RWPE1 (cell line): ENCODE measurements around the gene PAFAH2.

Experiments used
- CTCF ChIA-PET: fragments of 350-600 bp; sonication (Branson Sonifier 250); formaldehyde crosslinking; extraction: SDS; loops from one replicate; lab custom pipeline; 2021; lab: Yijun Ruan, JAX
- POLR2A ChIA-PET: fragments of 400-600 bp; formaldehyde crosslinking; extraction: SDS; loops from one replicate; lab custom pipeline; 2020; ENCODE audit warnings: antibody characterized with exemption; ENCODE audit not compliant: low non-redundant PET; lab: Yijun Ruan, JAX
- DNase-seq: peaks from one replicate; pipeline ENCODE4 v3.0.0; 2012; ENCODE audit warnings: low spot score
- H3K27ac ChIP-seq: fragments of 450-650 bp; 2 replicates; pipeline ENCODE4 v1.5.1; 2017
- TF ChIP-seq, protein P1 (sequence below): fragments of 450-650 bp; conservative IDR thresholded peaks from 2 replicates; pipeline ENCODE4 v1.5.1; 2017; ENCODE audit warnings: low read depth, mild to moderate bottlenecking

The PAFAH2 gene

DNA sequence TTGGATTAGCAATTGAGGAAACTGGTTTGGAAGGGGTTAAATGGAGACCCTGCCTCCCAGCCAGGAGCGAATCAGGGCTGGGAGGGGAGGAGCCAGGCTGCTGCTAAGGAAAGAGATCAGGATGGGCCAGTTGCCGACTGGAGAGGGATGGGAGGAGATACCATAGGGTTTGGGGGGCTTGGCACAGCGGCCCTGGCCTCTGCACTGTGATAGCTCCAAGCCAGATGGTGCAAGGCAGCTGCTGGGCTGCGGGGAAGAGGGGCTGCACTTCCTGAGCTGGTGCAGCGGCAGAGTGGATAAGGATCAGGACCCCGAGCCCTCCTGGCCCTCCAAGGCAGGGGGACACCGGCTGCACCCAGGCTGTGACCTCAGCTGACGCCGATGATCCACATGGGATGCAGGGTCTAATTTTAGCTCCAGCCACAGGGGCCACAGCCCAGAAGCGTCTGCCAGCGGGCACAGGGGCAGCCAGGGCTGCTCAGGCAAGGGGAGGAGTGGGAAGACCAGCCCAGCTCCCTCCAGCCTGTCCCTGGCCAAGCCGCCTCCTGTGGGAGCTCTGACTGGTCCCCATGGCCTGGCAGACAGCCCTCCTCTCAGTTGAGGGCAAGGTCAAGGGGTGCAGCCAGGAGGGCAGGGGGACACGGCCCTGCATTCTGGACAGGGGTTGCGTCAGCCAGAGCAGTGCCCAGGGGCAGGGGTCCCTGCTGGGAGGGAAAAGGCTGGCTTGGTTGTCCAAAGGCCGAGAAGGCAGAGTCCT lies 24.0 kb upstream of the PAFAH2 start, which contains the start of gene EXTL1:
Gene EXTL1, plus strand, starts transcription at position 129 of the 757 bp plus-strand sequence. CDS start 872 bp downstream, outside the sequence.
- TF ChIP-seq, protein P1, sequence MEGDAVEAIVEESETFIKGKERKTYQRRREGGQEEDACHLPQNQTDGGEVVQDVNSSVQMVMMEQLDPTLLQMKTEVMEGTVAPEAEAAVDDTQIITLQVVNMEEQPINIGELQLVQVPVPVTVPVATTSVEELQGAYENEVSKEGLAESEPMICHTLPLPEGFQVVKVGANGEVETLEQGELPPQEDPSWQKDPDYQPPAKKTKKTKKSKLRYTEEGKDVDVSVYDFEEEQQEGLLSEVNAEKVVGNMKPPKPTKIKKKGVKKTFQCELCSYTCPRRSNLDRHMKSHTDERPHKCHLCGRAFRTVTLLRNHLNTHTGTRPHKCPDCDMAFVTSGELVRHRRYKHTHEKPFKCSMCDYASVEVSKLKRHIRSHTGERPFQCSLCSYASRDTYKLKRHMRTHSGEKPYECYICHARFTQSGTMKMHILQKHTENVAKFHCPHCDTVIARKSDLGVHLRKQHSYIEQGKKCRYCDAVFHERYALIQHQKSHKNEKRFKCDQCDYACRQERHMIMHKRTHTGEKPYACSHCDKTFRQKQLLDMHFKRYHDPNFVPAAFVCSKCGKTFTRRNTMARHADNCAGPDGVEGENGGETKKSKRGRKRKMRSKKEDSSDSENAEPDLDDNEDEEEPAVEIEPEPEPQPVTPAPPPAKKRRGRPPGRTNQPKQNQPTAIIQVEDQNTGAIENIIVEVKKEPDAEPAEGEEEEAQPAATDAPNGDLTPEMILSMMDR: no peak
- POLR2A ChIA-PET: no interaction called here
- CTCF ChIA-PET: interaction anchor here (0.6 kb wide), 1 partner anchor 534 kb away, joined by 4 read pairs; no protein-coding TSS in a partner anchor
- H3K27ac ChIP-seq: no peak within 1 kb of the TSS
- DNase-seq: no peak

DNA sequence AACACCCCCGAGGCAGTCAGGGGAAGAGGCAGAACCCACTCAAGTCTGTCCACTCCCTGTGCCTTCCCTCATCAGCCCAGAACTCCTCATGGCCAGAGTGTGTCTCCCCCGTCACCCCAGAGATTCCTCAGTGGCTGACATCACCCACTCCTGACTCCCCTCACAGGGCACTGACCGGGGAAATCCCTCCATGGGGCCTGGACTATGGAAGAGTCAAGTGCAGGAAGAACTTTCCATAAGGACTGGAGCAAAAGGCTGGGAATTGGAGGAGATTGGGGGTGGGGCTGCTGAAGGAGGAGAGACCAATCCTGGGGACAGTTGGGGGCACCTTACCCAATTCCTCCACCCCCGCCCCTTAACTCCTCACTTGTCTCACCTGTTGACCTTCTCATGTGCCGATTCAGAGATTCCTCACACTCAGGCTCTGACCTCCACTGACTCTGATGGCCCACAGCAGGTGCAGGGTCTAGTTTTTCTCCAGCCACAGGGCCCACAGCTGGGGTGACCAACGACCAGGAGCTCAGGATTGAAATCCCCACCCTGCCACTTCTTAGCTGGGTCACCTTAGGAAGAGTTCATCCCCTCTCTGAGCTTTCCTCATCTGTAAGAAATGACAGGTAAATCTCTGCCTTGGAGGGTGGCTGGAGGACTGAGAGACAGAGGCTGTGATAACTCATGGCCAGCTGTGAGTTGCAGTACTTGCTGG lies 23.2 kb upstream of the PAFAH2 start:
- DNase-seq: no peak
- TF ChIP-seq, protein P1: no peak
- POLR2A ChIA-PET: no interaction called here
- no peak overlapping the region for H3K27ac ChIP-seq
- CTCF ChIA-PET: interaction anchor here (0.5 to 0.6 kb wide), 2 partner anchors 533 to 1251 kb away, joined by 3 to 4 read pairs; no protein-coding TSS in a partner anchor

DNA sequence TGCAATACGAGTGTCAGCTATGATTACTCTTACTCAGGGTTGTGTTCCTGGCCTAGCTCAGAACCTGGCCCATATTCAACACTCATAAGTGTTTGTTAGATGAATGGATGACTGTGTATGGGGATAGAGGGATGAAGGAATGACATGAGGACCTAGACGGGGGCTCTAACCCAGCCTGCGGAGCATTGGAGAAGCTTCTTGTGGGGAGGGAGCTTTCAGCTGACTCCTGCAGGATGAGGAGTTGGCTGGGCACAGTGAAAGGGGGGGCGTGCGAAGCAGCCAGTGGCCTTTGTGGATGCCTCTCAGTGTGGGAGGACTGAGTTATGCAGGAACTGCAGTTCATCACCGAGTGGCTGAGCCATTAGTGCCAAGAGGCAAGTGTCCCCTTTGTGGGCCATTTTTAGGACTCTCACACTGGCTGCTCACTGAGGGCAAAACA lies 22.5 kb upstream of the PAFAH2 start:
- ChIA-PET CTCF (interaction anchor here (0.5 to 0.9 kb wide), 5 partner anchors 10 to 1250 kb away, joined by 3 to 5 read pairs (median 3); partner anchors contain the start of gene PAFAH2), POLR2A (no interaction called here)
- no peak overlapping the region for H3K27ac ChIP-seq
- TF ChIP-seq, protein P1: no peak
- no peak for DNase-seq

DNA sequence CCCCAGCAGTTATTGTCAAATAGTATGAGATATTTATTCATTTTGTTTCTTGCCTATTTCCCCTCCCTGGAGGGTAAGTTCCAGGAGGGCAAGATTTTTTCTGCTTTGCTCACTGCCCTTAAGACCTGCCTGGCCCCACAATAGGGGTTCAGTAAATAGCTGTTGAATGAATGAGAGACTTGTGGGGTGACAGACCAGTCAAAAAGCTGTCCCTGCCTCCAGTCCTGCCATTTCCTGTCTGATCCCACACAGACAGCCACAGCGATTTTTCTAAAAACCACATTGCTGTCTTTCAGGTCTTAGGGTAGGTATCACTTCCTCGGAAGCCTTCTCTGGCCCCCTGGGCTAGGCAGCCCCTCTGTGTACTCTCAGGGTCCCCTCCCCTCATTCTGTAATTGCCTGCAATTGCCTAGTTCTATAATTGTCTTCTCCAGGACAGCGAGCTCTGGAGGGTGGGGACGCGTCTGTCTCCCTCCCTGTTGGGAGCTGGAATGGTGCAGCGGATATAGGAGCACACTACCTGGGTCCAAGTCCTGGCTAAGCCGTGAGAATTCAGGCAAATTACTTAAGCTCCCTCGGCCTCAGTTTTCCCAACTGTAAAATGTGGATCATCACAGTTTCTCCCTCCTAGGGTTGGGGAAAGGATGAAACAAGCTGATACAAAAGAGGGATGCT lies 21.9 kb upstream of the PAFAH2 start:
- no peak overlapping the region for H3K27ac ChIP-seq
- ChIA-PET CTCF (interaction anchor here (0.6 to 0.9 kb wide), 4 partner anchors 10 to 951 kb away, joined by 3 to 5 read pairs (median 4); partner anchors contain the start of gene PAFAH2), POLR2A (no interaction called here)
- TF ChIP-seq, protein P1: no peak
- DNase-seq: peak; percentile 14

DNA sequence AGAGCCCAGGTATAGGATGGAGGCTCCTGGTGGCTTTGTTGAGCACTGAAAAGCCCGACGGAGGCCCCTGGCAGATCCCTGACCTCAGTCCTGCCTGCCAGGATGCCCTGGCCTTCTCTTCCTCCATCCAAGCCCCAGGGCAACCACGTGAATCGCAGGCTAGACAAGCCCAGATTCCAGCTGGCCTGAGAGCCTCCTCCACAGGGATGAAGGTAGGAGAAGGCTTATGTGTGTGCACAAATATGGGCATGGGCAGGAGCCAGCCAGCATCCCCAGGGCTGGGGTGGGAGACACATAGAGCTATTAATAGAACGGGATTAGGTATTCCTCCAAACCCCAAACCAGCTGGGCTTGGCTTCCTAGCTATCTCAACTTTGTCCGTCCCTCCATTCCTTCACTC lies 19.7 kb upstream of the PAFAH2 start:
- ChIA-PET POLR2A (no interaction called here), CTCF (interaction anchor here (1.1 kb wide), 1 partner anchor 10 kb away, joined by 4 read pairs; no protein-coding TSS in a partner anchor)
- H3K27ac ChIP-seq: no peak overlapping the region
- TF ChIP-seq, protein P1: no peak
- DNase-seq: no peak
